GM19023 (cell line): ENCODE results near the gene EPB41L4A.
A peak's percentile ranks its signal among the peaks of the same experiment; 100 is the strongest.

Experiments used
- ATAC-seq: cut with Tn5 transposase; IDR thresholded peaks from one replicate; pipeline ENCODE4 v1.9.1; 2021; ENCODE audit warnings: mild to moderate bottlenecking, moderate library complexity; ENCODE audit not compliant: unreplicated experiment

Gene EPB41L4A

DNA sequence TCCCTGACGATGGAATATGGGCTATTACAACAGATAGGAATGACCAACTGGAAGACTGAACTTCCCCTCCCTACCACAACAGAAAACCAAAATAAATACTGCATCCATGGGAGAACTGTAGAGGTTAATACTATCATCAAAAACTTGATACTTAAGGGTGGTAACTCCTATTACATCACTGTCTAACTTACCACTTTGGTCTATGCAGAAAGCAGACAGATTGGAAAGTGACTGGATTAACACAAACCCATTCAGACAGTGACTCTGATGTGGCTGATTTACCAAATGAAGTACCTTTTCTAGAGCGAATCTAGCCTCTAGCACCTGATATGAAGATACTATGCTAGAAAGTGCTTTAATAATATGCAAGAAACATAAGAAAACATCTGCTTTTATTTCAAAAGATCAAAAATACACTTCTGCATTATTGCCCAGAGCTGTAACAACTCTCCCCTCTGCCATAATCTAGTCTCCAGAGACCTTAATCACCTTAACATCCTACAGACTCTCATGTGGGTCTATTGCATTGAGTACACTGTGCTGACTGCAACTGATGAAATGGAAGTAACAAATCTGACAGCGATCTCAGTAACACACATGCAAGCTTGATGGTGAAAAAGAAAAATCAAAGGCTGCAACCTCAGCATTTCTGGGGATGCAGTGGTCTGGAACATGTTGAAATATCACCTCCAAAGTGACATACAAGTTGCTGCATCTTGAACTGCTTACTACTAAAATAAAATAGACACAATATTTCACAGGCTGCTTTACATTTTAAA, 62.7 kb downstream of the EPB41L4A start:
- no peak for ATAC-seq

GRCh38 chr5:112355058-112355685, 63.9 kb downstream of the EPB41L4A start:
- no peak for ATAC-seq

DNA sequence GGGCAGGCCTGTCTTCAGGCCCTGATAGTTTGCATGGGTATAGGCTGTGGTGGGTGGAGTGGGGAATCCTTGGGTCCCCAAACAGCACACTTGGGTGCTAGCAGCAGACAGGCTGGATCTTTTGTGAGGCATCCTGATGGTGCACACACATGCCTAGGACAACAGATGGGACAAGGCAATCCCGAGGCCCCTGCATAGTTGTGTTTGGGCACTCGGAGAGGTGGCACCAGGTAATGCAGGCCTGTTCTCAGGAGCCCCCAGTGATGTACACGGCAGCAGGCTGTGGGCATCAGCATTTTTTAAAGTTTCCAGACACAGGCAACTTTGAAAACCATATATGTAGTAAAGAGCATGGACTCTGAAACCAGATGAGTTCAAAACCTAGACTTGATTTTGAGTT, 65.4 kb downstream of the EPB41L4A start:
- no peak for ATAC-seq

DNA sequence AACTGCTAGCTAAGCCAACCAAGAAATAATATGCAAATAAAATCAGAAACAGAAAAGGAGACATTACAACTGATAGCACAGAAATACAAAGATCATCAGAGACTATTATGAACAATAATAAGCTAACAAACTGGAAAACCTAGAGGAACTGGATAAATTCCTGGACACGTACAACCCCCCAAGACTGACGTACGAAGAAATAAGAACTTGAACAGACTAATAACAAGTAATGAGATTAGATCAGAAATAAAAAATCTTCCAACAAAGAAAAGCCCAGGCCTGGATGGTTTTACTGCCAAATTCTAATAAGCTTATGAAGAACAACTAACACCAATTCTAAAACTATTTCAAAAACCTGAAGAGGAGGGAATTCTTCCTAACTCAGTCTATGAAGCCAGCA, 67.9 kb downstream of the EPB41L4A start:
- ATAC-seq, result no peak

- no peak for ATAC-seq
These were observed 68.5 kb downstream of the EPB41L4A start for GRCh38 chr5:112350626-112351025.

DNA sequence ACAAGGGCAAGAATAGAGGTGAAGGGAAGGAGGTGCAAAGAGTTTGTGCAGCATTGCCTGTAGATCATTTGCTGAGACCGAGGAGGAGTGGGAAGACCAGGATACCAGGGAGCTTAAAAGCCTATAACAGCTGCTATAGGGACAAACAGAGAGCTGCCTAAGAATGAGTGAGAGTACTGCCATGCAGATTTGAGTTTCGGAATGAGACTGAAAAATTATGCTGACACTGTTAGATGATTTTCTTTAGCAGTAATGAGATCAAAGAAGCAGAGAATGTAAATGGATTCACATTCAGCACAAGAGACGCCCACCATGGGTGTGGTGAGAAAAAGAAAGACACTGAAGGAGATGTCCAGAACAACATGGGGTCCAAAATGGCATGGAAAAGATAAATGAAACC, 69.7 kb downstream of the EPB41L4A start:
- ATAC-seq, result no peak

- ATAC-seq, result no peak
These were observed 70.2 kb downstream of the EPB41L4A start for GRCh38 chr5:112348915-112349314.

GRCh38 chr5:112348387-112348786, 70.7 kb downstream of the EPB41L4A start:
- ATAC-seq, result no peak

GRCh38 chr5:112346411-112347044, 72.5 kb downstream of the EPB41L4A start:
- ATAC-seq, result peak; percentile 42

GRCh38 chr5:112344540-112344939, 74.5 kb downstream of the EPB41L4A start:
- no peak for ATAC-seq

- ATAC-seq, result no peak
These were observed 76.7 kb downstream of the EPB41L4A start for GRCh38 chr5:112342389-112342788.

DNA sequence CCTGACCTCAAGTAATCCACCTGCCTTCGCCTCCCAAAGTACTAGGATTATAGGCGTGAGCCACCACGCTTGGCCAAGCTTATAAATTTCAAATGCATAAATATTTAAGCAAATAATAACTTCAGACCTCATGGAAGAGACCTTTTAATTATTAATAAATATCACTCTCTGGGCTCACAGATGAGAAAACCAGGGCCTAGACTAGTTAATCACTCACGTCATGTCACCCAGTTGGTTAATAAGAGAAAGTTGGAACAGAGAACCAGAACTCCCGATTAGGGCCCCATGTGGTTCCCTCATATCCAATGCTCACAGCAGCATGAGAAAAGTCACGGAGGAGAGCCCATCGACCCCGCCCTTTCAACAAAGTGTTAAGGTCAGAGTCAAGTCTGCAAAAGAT, 79.3 kb downstream of the EPB41L4A start:
- no peak for ATAC-seq

DNA sequence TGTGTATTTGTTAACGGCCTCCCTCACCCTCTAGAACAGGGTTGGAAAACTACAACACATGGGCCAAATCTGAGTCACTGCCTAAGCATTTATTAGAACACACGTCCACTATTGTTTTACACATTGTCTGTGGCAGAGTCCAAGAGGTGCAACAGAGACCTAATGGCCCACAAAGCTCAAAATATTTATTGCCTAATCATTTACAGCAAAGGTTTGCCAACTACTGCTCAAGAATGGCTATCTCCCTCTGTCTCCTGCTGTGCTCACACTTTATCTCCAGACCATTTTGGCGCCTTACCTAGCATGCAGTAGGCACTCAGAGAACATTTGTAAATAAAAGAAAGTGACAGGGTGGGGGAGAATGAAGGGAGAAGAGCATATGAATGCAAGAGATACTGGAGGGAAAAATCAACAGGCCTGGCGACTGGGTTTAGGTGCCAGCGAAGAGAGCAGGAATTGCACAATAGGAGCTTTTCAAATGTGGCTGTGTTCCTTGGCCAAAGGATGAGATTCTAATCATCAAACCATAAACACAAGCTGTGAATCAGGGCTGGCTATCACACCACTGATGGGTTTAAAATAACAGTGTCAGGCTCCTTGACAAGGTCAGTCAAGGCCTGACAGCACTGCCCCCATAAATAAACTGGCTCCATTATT, 80.3 kb downstream of the EPB41L4A start:
- no peak for ATAC-seq

DNA sequence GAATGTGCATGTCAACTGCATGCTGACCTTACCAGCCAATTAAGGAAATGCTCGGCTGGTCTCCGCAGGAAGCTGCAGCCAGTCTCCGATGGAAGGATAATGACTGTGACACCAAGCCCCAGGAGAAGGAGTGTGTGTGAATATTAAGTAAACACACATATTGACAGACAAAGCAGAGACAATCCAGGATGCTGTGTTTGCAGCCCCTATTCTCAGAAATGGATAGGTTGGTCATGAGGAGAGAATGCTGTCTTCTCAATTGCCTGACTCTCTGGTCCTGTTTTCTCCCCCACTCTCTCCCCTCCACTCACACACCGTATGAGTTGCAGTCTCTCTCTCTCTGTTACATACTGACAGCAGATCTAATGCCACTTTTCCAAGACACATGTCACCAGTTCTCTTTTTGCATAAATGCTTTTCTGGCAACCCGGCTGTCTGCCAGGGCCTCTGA, 85.7 kb downstream of the EPB41L4A start:
- no peak for ATAC-seq

DNA sequence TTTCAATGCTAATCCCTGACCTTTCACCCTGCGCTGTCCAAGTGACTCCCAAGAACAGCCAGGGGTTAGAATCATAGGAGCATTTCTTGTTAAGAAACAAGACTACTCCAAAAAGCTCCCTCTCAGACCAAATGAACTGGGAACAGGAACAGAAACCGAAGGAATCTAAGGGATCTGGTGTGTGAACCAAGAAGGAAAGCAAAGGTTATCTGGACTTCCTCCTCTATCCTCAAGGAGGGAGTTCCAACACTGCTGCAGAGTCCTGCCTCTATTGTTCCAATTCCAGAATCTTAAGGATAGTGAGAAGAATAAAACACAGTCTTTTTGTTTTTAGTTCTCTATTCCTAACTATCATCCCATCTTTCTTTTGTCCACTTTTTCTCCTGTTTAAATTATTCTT, 87.2 kb downstream of the EPB41L4A start:
- ATAC-seq, result no peak

GRCh38 chr5:112329419-112330090, 89.5 kb downstream of the EPB41L4A start:
- peak; percentile 92 for ATAC-seq

DNA sequence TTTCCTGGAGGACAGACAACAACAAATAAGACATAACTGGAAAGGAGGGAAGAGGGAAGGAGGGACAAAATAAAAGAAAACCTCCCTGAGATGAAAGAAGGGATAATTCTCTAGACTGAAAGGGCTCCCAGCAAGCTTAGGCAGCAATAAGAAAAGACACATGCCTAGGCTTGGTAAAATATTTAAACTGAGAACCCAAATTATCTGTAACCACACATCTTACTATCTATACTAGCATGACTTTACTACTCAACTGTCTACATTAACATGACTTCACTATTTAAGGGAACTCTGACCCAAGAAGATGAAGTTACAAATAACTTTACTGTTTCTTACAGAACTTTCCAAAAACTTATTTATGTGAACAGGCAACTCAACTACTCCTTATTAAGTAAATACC, 95.9 kb downstream of the EPB41L4A start:
- no peak for ATAC-seq

DNA sequence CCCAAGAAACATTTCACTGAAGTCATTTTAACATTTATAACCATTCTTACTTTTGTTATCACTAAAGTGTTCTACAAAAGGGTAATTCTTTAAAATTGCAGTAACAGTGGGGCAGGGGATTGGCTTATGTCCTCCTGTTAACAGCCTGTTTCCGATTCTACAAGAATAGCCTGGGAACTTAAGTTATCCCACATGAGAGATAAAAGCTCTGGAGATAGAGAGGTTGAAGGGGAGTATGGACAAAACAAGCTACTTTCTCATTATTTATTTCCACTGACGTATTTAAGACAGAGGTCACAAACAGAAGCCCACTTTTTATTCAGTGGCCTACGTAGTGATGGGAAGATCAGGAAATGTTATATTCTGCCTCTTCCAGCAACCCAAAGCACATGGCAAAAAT, 98.7 kb downstream of the EPB41L4A start:
- no peak for ATAC-seq

GRCh38 chr5:112318346-112318745, 100.7 kb downstream of the EPB41L4A start:
- no peak for ATAC-seq

GRCh38 chr5:112317866-112318265, 101.2 kb downstream of the EPB41L4A start:
- ATAC-seq, result no peak

GRCh38 chr5:112316731-112317130, 102.3 kb downstream of the EPB41L4A start:
- no peak for ATAC-seq
